Measurements from ENCODE around the gene PITPNM2.

The PITPNM2 gene

DNA sequence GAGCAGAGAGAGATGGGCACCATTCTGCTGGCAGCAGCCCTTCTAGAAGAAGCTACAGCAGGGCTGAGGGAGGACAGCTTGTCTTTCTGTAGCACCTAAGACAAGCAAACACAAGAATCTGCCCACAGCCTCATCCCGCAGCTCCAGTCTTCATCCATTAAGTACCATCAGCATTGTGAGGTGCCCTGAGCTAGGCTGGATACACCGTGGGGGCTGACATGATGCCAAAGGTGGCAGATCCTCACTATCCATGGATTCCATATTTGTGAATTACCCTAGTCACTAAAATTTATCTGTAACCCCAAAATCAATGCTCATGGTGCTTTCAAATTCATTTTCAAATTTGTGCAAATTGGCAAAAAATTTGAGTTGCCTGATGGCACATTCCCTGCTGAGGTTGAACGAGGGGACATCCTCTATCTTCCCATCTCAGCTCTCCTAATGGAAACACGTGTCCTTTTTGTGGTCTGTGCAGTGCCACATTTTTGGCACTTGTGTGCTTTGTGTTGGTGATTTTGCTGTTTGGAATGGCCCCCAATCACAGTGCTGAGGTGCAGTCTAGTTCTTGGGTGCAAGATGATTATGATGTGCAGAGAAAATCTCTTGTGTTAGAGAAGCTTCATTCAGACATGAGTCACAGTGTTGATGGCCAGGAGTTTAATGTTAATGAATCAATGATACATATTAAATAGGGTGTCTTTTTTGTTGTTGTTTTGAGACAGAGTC lies 7.0 kb downstream of the PITPNM2 start:
- peak; percentile 8 for DNase-seq (ENCODE audit: low spot score)

- peak; percentile 53 for DNase-seq (ENCODE audit: low spot score)
Measured at GRCh38 chr12:123142921-123143735, 7.8 kb downstream of the PITPNM2 start.

DNA sequence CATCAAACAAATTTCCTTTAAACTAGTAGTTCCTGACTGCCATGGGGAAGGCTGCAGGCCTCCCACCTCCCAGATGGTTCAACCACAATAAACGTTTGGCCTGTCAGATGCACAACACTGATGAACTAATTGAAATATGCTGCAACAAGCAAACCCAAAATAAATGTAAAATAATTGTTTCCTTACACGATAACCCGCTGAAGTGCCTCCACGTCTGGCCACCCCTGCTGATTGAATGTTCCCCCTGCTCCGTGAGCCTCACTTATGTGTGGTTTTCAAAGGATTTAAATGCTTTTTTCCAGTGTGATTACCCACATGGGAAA lies 8.4 kb downstream of the PITPNM2 start:
- peak; percentile 42 for DNase-seq (ENCODE audit: low spot score)

- DNase-seq (ENCODE audit: low spot score), result peak; percentile 34
Measured at GRCh38 chr12:123141615-123142517, 9.0 kb downstream of the PITPNM2 start.

- DNase-seq (ENCODE audit: low spot score), result peak; percentile 33
Measured at GRCh38 chr12:123140676-123141614, 9.9 kb downstream of the PITPNM2 start.

DNA sequence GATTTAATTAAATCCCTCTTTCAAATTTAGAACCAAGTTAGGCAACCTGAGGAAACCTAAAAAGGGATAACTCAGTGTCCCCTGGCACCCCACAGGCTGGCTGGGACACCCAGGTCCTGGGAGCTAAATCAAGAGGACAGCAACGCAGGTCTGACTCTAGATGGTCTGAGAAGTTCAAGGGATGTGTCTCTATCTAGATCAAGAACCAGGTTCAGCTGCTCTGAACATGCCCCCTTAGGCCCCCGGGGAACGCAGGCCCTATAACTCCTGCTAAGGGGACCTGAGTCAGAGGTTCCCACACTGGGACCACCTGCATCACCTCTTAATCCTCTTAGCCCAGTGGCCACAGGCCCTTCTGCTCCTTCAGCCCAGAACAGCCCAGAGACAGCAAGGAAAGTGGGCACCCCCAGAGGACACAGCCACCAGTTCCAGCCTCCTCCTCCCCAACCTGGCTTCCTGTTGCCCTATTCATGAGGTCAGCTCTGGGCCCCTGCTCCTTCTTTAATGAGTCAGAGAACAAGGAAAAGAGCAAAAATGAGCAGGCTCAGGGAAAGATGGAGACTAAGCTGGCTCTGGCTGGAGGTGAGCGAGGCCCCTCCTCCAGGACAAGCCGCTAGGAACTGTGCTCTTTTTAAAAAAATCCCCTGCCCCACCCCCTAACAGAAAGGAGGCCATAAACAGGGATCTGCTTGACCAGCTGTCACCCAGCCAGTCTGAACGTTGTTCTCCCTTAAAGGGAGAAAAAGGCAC lies 10.8 kb downstream of the PITPNM2 start:
- no peak for DNase-seq (ENCODE audit: low spot score)

- DNase-seq (ENCODE audit: low spot score), result peak; percentile 3
Measured at GRCh38 chr12:123135688-123136087, 15.2 kb downstream of the PITPNM2 start.

- DNase-seq (ENCODE audit: low spot score), result peak; percentile 50
Measured at GRCh38 chr12:123134826-123135225, 16.1 kb downstream of the PITPNM2 start.

DNA sequence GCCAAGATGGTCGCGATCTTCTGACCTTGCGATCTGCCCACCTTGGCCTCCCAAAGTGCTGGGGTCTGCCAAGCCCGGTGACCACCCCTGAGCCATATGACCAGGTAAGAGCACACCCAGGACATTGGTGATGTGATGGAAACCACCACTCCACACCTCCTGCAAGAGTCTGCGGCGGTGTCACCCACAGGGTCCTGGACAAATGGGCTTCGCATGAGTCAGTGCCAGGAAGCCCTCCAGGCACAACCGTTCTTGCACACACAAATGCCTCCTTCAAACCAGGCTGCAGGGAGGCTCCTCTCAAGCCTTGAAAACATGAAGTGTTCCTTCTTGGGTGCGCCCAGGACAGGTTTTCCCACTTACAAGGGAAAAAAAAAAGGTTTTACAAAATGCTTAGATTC lies 16.6 kb downstream of the PITPNM2 start:
- peak; percentile 5 for DNase-seq (ENCODE audit: low spot score)

DNA sequence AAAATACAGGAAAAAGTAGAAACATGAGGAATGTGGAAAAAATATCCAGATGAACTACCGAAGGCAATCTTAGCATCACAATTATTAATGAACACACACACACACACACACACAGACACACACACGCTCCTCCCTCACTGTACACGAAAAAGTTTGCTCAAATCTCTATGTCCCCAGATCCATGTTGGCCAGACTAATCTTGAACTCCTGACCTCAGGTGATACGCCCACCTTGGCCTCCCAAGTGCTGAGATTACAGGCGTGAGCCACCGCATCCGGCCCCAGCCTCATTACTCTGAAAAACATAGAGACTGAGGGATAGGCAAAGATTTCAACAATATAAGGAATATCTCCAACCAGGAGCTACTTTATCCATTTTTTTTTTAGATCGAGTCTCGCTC lies 17.2 kb downstream of the PITPNM2 start:
- peak; percentile 28 for DNase-seq (ENCODE audit: low spot score)

GRCh38 chr12:123132951-123133619 lies 17.8 kb downstream of the PITPNM2 start:
- peak; percentile 44 for DNase-seq (ENCODE audit: low spot score)

- DNase-seq (ENCODE audit: low spot score), result no peak
Measured at GRCh38 chr12:123131879-123132402, 18.9 kb downstream of the PITPNM2 start.

DNA sequence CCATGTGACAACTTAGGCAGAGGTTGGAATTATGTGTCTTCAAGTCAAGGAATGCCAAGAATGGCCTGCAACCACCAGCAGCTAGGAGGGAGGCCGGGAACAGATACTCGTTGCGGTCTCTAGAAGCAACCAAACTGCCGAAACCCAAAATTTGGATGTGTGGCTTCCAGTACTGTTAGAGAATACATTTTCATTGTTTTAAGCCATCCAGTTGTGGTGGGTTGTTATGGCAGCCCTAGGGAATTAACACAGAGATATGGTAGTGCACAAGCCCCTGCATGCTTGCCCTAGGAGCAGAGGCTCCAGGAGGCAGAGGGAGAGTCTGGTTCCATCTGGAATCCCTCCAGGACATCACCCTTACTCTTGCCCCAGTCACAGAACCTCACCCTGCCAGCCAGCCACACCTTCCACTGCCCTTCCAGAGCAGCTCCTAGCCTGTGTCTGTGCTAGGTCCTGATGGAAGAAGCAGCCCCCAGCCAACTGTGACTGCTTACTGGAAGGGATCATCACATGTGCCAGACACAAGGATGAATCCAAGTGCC lies 19.5 kb downstream of the PITPNM2 start:
- no peak for DNase-seq (ENCODE audit: low spot score)

DNA sequence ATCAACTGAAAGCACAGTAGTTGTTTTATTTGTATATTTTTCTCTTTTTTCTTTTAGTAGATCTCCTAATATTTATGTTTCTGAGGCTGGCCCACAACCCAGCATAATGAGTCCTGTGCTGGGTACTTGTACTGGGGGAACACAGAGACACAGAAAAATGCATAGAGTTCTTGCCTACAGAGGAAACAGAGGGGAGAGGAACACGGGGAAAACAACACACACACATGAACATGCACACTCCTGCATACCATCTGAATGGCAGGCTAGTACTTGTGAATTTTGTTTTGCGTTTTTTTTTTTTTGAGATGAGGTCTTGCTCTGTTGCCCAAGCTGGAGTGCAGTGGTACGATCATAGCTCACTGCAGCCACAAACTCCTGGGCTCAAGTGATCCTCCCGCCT lies 21.3 kb downstream of the PITPNM2 start:
- DNase-seq (ENCODE audit: low spot score), result no peak

- no peak for DNase-seq (ENCODE audit: low spot score)
Measured at GRCh38 chr12:123127182-123127495, 23.8 kb downstream of the PITPNM2 start.

DNA sequence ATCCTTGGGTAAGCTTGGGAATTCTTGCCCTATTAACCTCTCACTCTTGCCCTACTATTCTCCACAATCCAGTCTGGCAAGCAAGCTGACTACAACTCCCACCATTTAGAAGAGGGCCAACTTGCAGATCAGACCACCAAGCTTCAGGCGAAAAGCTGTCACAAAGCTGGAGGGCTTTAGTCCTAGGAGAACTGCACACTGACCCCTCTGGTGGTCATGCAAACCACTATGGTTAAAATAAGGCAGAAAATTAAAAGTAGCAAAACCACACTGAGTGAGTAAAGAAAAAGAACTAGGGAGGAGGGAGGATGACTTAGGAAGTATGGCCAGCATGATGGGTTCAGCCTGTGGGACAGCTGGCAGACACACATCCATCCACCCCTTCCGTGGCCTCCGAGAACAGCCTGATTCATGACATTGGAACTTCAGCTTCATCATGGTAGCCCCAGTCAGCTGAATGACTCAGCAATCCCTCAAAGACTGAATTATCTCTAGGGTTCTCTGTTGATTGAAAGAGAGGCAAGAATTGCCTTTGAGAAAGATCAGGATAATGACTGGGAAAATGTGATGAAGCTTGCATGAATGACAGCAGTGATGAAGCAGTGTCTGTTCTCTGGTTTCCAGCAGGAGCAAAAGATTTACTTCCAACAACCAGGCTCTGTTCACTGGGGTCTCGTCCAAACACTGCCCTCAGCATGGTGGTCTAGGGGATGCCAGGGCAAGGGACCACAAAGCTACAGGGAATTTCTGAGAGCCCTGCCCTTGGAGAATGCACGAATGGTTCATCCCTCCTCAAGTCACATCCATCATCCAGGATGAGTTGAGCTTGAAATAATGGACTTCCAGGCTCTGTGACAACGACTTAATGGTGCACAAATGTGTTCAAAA lies 24.4 kb downstream of the PITPNM2 start:
- DNase-seq (ENCODE audit: low spot score), result no peak

DNA sequence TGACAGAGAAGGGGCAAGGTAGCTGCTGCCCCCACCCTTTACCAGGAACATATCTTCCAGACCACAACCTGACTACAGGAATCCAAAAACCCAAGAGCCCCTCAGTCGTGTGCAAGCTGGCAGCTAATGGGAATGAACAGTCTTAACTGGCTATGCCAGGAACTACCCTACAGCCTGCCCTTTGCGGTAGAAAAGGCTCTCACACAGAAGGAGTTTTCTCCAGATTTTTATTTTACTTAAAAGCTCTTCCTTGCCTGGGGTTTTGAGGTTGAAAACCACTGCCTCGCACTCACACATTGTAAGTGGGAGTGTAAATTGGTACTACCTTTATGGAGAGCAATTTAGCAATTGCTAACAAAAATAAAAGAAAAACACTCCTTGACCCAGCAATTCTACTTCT lies 28.3 kb downstream of the PITPNM2 start:
- no peak for DNase-seq (ENCODE audit: low spot score)

DNA sequence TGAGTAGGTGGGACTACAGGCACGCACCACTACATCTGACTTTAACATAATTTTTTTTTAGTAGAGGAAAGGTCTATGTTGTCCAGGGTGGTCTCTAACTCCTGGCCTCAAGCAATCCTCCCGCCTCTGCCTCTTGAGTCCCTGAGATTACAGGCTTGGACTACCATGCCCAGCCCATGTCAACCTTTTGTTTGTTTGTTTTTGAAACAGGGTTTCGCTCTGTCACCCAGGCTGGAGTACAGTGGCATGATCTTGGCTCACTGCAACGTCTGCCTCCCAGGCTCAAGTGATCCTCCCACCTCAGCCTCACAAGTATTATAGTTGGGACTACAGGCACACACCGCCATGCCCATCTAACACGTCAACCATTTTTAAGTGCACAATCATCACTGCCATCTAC lies 29.2 kb downstream of the PITPNM2 start:
- DNase-seq (ENCODE audit: low spot score), result no peak
